Epithelial cell of proximal tubule (primary cell): Measurements from ENCODE around the gene URM1. TPM values are rescaled to one million over a fixed set of nuclear protein-coding genes. Genes with fewer than 3 reads are reported as not detected.
"Not testable (repeated sequence)": the region's sequence is repeated elsewhere in the genome, so short reads cannot be mapped to it uniquely, and the experiment has no call there.

Experiments used
- DNase-seq: peaks from one replicate; pipeline ENCODE4 v3.0.0-alpha.2; 2011; ENCODE audit warnings: low read depth
- H3K4me3 ChIP-seq: 2 replicates; pipeline ENCODE4 v1.5.1; 2011; ENCODE audit warnings: low read depth, mild to moderate bottlenecking, low read length
- CTCF ChIP-seq: conservative IDR thresholded peaks from 2 replicates; pipeline ENCODE4 v1.5.1; 2012; ENCODE audit warnings: low read depth, mild to moderate bottlenecking, low read length
- total RNA-seq: library from RNA; depleted of rRNA; stranded (reverse); fragments of >200 nt; gene quantifications from 2 replicates; pipeline ENCODE4 v1.2.3, GENCODE V29; 2015

The URM1 gene
- total RNA-seq, 1 donor from 2014 or later: 39.4 TPM

DNA sequence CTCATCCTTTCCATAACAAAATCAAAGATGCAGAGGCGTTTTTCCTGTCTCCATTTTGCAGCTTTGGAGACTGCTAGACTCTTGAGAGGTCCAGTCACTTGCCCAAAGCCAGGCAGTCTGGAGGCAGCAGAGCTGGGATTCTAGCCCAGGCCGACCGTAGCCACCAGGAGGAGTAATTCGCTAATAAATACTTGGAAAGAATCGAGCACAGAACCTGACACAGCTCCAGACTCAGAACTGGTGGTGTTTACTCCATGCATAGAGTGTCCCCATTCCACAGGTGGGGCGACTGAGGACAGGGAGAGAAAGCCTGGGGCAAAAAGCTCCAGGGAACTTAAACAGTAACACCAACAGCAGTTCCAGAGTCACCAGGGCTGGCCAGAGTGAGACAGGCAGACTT is 38.8 kb downstream of the URM1 start:
- H3K4me3 ChIP-seq: no peak overlapping the region
- peak; percentile 33 for TF ChIP-seq CTCF
- DNase-seq: no peak

- H3K4me3 ChIP-seq: no peak overlapping the region
- DNase-seq: no peak
- TF ChIP-seq CTCF: no peak
Observed at GRCh38 chr9:128411364-128412119, 40.4 kb downstream of the URM1 start.

- H3K4me3 ChIP-seq: no peak overlapping the region
Observed at GRCh38 chr9:128412120-128412790, 41.1 kb downstream of the URM1 start.

DNA sequence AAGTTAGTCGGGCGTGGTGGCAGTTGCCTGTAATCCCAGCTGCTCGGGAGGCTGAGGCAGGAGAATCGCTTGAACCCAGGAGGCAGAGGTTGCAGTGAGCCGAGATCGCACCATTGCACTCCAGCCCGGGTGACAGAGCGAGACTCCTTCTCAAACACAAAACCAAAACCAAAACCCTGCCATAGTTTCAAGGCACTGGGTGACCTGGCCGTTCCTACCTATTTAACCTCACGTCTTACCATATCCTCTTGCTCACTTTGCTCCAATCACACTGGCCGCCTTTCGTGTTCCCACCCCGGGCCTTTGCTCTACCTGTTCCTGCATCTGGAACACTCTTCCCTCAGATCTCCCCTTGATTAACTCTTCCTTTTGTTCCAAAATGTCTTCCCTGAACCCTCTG is 42.6 kb downstream of the URM1 start:
- not testable (repeated sequence) for H3K4me3 ChIP-seq, DNase-seq

More at GRCh38 chr9:128412120-128412790, 41.1 kb downstream of the URM1 start:
- no peak for DNase-seq
- peak; percentile 75 for TF ChIP-seq CTCF

- DNase-seq: no peak
- H3K4me3 ChIP-seq: no peak overlapping the region
- peak; percentile 29 for TF ChIP-seq CTCF
Observed at GRCh38 chr9:128414461-128414860, 43.3 kb downstream of the URM1 start.

DNA sequence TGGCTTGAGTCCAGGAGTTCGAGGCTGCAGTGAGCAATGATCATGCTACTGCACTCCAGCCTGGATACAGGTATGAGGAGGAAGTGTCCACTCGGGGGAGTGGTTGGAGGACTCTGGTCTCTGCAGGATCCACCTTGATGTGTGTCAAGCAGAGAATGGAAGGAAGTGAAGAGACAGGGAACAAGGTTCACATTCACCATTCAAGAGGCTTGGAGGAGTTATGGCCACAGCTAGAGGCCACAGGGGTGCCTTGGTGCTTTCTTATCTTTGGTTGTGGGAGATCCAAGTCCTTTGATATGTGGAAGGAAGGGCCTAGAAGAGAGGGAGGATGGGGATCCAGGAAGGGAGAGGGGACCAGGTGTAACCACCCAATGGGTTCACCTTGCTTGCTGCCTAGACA is 44.1 kb downstream of the URM1 start:
- no peak overlapping the region for H3K4me3 ChIP-seq
- no peak for TF ChIP-seq CTCF
- no peak for DNase-seq

- no peak for TF ChIP-seq CTCF
- DNase-seq: no peak
- no peak overlapping the region for H3K4me3 ChIP-seq
Observed at GRCh38 chr9:128416014-128416413, 44.8 kb downstream of the URM1 start.
